Nephron (organoid): Measurements from ENCODE around the gene OPTC.
A peak's percentile ranks its signal among the peaks of the same experiment; 100 is the strongest.

Source experiments
- H3K27ac Mint-ChIP-seq, 3 experiments: 2 replicates each; pipeline ENCODE4 v1.8.0; 2020; ENCODE audit warnings: mixed read lengths in 3 of 3, mild to moderate bottlenecking in 2 of 3, moderate library complexity in 1 of 3
- H3K27me3 Mint-ChIP-seq: 2 replicates; pipeline ENCODE4 v1.8.0; 2021; ENCODE audit warnings: low read depth, mild to moderate bottlenecking, moderate library complexity, mixed read lengths
- H3K36me3 Mint-ChIP-seq: 2 replicates; pipeline ENCODE4 v1.8.0; 2020; ENCODE audit warnings: low read depth, mixed read lengths
- H3K4me1 Mint-ChIP-seq: 2 replicates; pipeline ENCODE4 v1.8.0; 2020; ENCODE audit warnings: mixed read lengths
- H3K4me3 Mint-ChIP-seq, 3 experiments: 2 replicates each; pipeline ENCODE4 v1.8.0; 2020; ENCODE audit warnings: mild to moderate bottlenecking in 3 of 3, mixed read lengths in 3 of 3, moderate library complexity in 2 of 3
- H3K9me3 Mint-ChIP-seq: 2 replicates; pipeline ENCODE4 v1.8.0; 2020; ENCODE audit warnings: mixed read lengths
- CTCF ChIP-seq, 3 experiments: fragments of 200-600 bp; sonication (generic); IDR thresholded peaks; one replicate each; pipeline ENCODE4 v1.5.0; 2021; ENCODE audit warnings: antibody characterized with exemption in 3 of 3; ENCODE audit not compliant: unreplicated experiment in 3 of 3

Gene OPTC

GRCh38 chr1:203544978-203545816 is 51.2 kb downstream of the OPTC start:
- TF ChIP-seq CTCF (IDR thresholded peaks at IDR 0.05; ENCODE audit: unreplicated experiment in 3 of 3) = no peak
- no peaks in the 10 kb centered on the region for H3K9me3 Mint-ChIP-seq
- H3K4me1 Mint-ChIP-seq = peaks cover 42% of the 10 kb centered on the region
- H3K4me3 Mint-ChIP-seq = no peak overlapping the region
- peaks cover 4% of the 10 kb centered on the region for H3K27me3 Mint-ChIP-seq
- H3K27ac Mint-ChIP-seq = peak overlapping the region in 2 of 3 experiments; percentile 39 to 60
- no peaks in the 10 kb centered on the region for H3K36me3 Mint-ChIP-seq

- no peak for TF ChIP-seq CTCF (IDR thresholded peaks at IDR 0.05; ENCODE audit: unreplicated experiment in 3 of 3)
- Mint-ChIP-seq H3K27me3 (peaks cover 4% of the 10 kb centered on the region), H3K9me3 (no peaks in the 10 kb centered on the region), H3K27ac (peak overlapping the region in 1 of 3 experiments; percentile 60), H3K4me3 (no peak overlapping the region), H3K4me1 (peaks cover 47% of the 10 kb centered on the region), H3K36me3 (no peaks in the 10 kb centered on the region)
These were observed 52.3 kb downstream of the OPTC start for GRCh38 chr1:203546274-203546673.

- H3K4me1 Mint-ChIP-seq = peaks cover 51% of the 10 kb centered on the region
- peaks cover 4% of the 10 kb centered on the region for H3K27me3 Mint-ChIP-seq
- no peaks in the 10 kb centered on the region for H3K36me3 Mint-ChIP-seq
- no peaks in the 10 kb centered on the region for H3K9me3 Mint-ChIP-seq
- H3K4me3 Mint-ChIP-seq = no peak overlapping the region
- peak overlapping the region in 1 of 3 experiments; percentile 95 for H3K27ac Mint-ChIP-seq
- TF ChIP-seq CTCF (IDR thresholded peaks at IDR 0.05; ENCODE audit: unreplicated experiment in 3 of 3) = no peak
These were observed 53.2 kb downstream of the OPTC start for GRCh38 chr1:203547147-203547546.

- H3K4me3 Mint-ChIP-seq = peak overlapping the region in 1 of 3 experiments; percentile 19
- no peaks in the 10 kb centered on the region for H3K36me3 Mint-ChIP-seq
These were observed 53.9 kb downstream of the OPTC start for GRCh38 chr1:203547771-203548421.

GRCh38 chr1:203548892-203549291 is 54.9 kb downstream of the OPTC start:
- no peak for TF ChIP-seq CTCF (IDR thresholded peaks at IDR 0.05; ENCODE audit: unreplicated experiment in 3 of 3)
- Mint-ChIP-seq H3K4me1 (peaks cover 63% of the 10 kb centered on the region), H3K9me3 (no peaks in the 10 kb centered on the region), H3K27me3 (peaks cover 4% of the 10 kb centered on the region), H3K4me3 (no peak overlapping the region), H3K27ac (peak overlapping the region; percentile 51 to 95 (median 92)), H3K36me3 (no peaks in the 10 kb centered on the region)

More at GRCh38 chr1:203547771-203548421, 53.9 kb downstream of the OPTC start:
- peaks cover 57% of the 10 kb centered on the region for H3K4me1 Mint-ChIP-seq
- TF ChIP-seq CTCF (IDR thresholded peaks at IDR 0.05; ENCODE audit: unreplicated experiment in 3 of 3) = no peak
- H3K27me3 Mint-ChIP-seq = peaks cover 4% of the 10 kb centered on the region
- H3K27ac Mint-ChIP-seq = peak overlapping the region; percentile 55 to 95 (median 92)
- H3K9me3 Mint-ChIP-seq = no peaks in the 10 kb centered on the region
